HS-27A (cell line): Measurements from ENCODE around the gene SV2C.
"Not testable (repeated sequence)": the region's sequence is repeated elsewhere in the genome, so short reads cannot be mapped to it uniquely, and the experiment has no call there.

Source experiments
- DNase-seq: peaks from one replicate; pipeline ENCODE4 v3.0.0-alpha.2; 2012; ENCODE audit warnings: low read depth, missing footprints

Gene SV2C

DNA sequence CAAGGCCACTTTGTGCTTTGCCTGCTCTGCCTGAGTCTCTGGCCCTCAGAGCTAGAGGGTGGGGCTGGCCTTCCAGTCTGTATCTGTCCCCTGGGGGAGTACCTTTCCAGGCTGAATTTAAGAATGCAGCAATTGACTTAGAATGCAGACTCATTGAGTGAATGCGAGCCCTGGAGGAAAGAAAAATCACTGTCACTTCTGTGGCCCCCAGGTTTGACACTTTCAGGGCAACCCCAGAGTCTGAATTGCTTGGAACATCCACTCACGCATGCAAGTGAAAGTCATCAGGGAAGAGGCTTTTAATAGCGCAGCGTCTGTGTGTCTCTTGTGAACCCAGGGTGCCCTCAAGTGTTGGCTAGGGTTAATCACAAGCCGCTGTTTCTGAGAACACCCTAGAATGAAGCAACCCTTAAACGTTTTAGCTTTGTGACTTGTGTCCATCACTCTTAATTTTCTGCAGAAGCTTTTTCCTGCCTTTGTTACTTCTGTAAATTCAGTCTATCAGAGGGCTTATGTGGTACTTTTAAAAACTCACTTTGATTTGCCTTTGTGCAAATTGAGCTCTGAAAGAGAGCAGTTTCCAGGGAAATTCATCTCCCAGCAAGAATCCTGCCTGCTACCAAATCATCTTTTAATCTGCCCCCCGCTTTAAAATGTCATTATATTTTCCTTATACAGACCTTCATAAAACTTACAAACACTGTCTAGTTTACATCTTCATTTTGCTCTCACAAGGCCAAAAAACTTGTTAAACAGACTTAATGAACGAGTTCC, 173.1 kb downstream of the SV2C start:
- DNase-seq = no peak

DNA sequence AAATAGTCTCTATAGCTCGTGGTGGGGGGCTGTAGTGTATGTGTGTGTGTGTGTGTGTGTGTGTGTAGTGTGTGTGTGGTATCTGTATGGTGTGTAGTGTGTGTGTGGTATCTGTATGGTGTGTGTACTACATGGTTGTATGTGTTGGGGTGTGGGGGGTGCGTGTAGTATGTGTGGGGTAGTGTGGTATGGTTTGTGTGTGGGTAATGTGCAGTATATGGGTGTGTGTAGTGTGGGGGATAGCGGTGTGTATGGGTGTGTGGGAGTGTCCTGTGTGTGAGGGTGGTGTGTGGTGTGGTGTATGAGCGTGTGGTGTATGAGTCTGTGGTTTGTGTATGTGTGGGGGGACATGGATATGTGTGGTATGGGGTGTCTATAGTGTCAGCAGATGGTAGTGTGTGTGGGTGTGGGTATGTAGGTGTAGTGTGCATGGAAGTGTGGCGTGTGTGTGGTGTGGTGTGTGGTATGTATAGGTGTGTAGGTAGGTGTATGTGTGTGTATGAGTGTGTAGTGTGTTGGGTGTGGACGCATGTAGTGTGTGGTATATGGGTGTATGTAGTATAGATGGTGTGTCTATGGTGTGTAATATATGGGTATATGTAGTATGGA, 174.1 kb downstream of the SV2C start:
- DNase-seq = no peak

DNA sequence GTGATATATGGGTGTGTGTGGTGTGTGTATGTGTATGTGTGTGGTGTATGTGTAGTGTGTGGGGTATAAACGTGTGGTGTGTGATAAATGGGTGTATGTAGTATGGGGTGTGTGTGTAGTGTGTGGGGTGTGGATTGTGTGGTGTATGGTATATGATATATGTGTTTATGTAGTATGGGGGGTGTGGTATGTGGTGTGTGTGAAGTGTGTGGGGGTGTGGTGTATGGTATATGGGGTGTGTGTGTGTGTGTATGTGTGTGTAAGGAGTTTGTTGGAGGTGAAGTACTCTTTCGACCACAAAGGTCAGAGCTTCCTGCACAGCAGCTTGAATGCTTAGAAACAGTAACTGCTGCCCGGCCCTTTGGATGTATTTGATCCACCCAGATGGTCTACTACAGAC, 174.7 kb downstream of the SV2C start:
- DNase-seq = no peak

DNA sequence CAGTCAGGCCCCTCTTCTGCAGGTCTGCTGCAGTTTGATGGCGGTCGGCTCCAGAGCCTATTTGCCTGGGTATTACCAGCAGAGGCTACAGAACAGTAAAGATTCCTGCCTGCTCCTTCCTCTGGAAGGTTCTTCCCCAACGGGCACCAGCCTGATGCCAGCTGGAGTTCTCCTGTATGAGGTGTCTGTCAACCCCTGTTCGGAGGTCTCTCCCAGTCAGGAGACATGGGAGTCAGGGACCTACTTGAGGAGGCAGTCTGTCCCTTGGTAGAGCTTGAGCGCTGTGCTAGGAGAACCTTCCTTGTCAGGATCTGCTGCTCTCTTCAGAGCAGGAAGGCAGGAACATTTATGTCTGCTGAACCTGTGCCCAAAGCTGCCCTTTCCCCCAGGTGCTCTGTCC, 181.5 kb downstream of the SV2C start:
- no peak for DNase-seq

DNA sequence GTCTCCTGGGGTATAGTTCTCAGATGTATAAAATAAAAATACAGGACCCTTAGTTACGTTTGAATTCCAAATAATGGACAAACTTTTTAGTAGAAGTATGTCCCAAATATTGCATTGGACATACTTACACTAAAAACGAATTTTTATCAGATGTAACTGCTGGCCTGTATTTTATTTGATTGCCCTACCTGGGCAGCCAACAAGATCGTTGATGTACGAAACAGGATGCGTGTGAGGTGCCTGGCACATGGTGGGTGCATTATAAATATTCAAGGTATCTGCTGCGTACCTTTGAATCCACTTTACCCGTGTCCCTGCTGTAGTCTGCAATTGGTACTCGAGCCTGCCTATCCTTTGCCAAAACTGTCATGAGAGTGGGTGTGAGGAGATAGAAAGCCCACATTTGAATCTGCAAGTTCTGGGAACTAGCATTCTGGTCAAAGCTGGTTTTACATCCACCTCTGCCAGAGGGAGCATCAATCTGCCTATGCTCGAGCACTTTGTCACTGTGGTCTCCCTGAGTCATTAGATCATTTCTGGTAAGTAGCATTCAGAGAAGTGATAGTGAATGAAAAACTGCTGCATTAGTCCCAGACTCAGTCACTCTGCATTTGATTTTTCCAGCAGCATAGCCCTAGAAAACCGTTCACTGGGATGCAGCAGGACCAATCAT, 186.2 kb downstream of the SV2C start:
- no peak for DNase-seq

DNA sequence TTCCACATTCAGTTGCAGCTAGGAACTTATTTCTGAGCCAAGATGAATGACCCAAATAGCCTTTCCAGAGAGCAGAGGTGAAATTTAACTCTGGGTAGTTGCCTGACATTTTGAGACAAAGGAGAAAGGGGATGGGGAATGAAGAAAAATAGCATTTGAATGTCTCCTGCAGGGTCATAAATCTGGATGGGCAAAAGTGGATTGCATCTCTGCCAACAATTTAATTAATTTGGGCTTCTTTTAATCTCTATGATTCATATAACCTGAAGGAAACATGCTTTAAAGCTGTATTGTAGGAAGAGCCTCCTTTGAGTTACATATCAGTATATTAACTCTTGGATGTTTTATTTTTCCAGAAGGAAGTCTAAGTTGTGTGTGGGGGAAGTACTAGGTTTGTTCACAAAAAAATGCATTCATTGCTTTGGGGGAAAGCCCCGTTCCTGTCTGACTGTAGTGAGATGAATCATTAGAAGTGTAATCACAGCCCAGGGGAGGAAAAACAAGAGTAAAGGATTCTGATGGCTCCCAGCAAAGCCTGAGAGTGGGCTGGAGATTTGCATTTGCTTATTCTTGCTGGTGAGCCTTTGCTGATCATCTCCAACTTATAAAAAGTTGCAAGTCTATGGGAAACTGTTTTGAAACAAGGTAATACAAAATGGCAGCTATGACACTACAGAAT, 186.9 kb downstream of the SV2C start:
- no peak for DNase-seq

DNA sequence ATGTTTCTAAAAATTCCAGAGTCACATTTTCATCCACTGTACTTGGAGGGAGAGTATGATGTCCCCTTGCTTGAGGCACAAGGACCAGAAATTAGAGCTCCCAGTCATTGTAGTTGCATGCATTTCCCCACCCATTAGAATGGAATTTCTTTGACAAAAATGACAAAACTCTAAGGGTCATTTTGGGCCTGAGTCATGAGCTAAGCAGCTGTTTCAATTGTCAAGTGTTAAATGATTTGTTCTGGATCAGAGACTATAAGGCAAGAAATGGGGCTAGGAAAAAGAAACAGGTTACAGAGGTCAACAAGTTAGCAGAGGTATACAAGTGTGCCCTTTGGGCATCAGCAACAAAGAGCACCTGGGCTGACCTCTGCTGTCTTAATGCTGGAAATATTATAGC, 188.7 kb downstream of the SV2C start:
- no peak for DNase-seq

DNA sequence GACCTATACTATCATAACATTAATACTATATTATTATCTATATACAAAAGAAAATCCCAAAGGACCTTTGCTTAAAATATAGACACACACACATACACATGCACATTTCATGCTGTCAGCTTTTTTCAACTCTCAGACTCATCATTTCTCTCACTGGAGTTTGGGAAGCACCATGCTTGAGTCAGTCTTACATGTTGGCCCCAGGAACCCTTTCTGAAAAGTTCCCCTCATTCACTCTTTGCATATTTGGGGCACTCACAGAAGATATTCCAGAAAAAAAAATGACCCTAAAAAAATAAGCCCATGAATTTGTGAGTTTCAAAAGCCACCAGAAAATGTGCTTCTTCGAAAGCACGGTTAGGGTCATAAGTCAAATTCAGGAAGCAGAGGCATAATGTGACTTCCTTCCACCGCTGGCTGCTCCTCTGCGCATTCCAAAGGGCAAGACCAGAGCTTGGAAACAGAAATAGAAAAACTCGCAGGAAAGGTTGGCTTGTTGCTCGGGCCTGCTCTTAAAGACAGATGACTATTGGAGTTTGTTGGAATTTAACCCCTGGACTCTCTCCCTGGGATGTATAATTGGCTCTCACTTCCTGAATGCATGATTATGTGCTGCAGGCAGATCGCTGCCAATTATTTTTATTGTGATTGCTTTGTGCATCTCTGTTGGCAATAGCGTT, 190.2 kb downstream of the SV2C start:
- DNase-seq = no peak

DNA sequence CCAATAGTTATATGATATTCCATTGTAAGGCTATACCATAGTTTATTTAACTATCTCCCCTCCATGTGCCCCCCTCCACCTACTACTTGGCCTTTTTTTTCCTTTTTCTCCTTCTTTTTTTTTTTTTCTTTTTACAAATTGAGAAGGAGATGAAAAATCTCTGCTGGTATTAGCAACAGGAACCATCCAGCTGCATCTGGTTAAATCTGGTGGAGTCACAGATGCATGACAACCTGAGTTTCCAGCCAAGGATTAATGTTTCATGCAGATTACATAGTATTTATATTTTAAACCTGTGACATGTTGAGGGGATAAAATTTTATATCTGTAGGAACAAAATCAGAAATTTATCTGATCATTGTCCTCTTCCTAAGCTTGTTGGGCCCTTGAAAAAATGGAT, 191.4 kb downstream of the SV2C start:
- DNase-seq = no peak

DNA sequence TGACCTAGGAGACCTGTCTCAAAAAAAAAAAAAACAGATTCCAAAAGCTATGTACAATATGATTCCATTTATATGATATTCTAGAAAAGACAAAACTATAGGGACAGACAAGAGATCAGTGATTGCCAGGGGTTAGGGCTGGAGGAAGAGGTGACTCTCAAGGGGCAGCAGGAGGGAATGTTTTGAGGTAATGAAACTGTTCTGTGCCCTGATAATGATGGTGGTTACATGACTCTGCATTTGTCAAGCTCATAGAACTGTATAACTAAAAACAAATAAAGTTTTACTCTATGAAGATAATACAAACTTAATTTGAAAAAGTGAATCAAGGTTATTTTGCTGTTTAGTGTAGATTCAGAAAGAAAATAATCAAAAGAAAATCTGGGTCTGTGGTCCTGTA, 194.6 kb downstream of the SV2C start:
- no peak for DNase-seq

DNA sequence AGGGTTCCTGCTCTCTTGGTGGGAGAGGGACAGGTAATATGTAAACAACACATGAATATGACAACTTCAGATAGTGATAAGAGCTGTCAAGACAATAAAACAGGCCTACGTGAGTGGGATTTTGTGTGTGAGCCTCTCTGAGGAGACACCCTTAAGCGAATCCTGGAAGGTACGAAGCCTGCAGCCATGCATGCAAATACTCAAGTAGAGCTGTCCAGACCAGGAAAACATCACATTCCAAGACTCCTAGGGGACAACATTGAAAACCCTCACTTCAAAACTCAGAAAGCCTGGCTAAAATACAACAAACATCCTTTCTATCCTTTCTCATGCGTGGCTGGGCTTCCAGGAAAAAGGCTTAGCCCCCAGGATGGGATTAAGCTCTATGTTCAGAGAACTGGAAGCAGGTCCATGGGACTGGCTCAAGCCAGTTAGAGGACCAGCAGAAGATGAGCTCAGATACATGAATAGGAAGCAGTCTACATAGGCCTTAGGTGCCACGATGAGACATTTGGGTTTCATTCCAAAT, 195.1 kb downstream of the SV2C start:
- no peak for DNase-seq

DNA sequence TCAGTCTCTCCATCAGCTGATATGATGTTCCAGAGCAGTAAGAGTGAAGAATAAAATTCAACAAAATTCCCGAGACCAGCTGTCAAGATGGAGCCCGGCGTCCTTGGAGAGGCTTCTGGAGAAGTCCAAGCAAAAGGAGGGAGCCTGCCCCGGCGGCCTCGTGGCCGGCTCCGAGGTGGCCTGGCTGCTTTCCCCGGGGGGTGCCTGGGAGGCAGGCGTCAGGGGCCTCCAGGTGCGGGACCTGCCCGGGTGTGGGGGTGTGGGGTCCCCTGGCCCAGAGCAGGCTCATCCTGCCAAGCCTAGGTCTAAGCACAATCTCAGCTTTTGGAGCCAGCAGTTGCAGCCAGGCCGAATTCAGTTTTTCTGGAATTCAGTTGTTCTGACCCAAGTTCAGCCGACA, 197.3 kb downstream of the SV2C start:
- DNase-seq = no peak

DNA sequence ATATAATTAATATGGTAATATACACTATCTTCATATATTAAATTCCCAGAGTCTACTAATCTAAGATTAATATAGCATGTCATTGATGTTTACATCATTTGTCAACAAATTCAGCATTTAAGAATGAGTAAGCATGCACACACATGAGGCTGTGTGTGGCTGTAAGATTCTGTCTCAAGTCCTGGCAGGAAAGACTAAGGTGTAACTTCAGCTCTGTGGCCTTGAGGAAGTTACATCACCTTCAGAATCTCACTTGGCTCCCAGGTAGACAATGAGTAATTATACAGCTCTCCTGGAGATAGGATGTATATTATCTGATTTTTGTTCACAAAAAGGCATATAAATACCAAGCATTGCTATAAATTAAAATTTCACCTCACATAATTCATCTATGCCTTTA, 200.5 kb downstream of the SV2C start:
- DNase-seq = no peak

DNA sequence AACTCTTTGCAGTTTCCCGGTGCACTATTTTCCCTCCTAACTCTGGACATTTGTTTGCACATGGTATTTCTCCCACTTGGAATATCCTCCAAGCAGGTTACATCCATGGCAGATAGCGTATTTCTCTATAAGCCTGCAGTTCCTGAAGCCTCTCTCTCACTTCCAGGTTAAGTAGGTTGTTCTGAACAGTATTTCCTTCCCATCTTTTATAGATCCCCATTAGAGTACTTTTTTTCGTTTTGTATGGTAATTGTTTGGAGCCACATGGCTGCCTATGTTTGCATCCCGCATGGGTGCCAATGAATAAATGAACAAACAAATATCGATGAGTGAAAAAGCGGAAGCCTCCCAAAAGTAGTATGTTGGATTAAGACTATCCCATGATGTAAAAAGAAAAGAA, 206.5 kb downstream of the SV2C start:
- DNase-seq = no peak

DNA sequence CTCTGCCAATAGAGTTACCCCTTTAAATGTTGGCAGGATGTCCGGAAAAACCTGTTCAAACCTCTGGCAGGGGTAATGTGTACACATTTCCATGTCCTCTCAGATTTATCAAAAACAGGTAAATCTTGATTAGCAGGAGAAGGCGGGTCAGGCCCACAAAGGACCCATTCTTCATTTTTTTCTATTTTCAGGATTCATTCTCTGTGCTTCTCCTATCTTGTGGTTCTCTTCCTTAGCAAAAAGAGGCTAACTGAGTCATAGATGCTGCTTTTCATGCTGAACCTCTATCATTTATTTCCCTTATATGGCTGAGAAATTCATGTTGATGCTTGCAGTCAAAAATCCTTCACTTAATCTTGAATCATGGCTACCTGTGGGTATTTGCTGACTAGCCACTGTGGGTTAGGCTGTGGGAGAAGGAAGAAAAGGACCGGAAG, 207.2 kb downstream of the SV2C start:
- no peak for DNase-seq

DNA sequence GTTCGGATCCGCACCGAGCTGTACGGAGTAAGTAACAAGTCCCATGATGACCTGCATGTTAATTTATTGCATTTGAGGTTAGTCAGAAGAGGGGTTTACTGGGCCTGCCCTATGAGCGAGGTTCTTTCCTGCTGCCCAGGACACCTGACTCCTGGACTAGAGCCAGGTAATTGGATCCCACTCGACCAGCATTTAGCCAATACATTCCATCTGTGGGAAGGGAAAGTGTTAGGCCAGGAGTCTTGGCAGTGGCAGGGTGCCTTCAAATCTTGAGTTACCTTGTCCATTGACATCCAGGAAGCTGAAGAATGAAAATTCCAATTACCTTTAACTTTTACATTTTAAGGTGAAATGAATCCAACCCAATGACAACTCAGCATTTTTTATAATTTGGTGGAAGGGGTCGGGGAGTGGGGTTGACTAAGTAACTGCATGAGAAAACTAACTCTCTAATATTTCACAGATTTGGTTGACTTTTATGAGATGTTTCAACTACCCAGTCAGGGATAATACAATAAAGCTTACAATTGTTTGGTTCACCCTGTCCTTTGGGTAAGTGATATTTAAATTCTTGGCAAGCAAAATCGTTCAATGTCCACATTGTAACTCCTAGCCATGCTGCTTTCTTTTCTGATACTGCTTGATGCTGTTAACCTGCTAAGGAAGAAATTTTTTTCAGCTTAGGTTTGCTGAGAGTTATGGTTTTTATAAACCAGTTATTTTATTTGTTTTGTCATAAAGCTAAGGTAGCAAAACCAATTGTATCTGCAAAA, 208.3 kb downstream of the SV2C start:
- DNase-seq = no peak

DNA sequence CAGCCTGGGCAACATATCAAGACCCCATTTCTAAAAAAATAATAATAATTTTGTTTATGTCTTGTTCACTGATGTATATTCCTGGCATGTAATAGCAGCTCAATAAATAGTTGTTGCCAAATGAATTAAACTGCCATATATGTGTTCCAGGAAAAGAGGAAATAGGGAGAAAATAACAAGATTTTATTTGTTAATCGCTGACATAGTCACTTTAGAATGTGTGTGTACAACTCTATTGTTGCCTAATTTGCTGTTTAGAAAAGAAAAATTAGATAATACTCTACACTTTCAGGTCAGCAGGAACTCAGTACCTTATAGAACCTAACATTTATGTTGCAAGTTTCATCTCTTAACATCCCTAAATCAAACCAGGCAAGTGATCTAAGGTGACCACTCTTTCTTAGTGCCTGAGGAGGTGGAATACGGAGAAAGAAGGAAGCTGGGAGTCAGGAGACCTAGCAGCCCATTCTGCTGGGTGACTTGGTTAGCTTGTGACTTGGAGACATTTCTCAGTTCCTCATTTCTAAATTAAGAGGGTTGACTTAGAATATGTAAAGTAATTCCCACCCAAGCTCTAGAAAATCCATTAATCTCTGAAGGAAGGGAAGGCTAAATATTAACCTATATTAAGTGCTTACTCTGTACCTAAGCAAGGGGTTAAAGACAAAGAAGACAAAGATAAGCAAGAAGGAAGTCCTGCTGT, 209.6 kb downstream of the SV2C start:
- no peak for DNase-seq

DNA sequence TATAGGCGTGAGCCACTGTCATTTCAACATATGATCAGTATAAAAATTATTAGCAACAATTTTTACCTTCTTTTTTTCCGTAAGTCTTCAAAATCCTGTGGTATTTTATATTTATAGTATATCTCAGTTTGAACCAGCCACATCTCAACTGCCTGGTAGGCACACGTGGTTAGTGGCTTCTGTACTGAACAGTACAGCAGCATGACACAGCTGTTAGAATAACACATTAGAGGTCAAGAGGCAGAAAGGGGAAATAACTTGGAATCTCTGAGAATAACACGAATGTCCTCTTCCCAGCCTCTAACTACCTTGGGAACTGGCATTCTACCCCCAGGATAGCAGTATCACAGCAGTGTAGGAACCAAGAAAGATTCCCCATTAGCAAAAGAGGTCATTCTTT, 211.4 kb downstream of the SV2C start:
- no peak for DNase-seq

DNA sequence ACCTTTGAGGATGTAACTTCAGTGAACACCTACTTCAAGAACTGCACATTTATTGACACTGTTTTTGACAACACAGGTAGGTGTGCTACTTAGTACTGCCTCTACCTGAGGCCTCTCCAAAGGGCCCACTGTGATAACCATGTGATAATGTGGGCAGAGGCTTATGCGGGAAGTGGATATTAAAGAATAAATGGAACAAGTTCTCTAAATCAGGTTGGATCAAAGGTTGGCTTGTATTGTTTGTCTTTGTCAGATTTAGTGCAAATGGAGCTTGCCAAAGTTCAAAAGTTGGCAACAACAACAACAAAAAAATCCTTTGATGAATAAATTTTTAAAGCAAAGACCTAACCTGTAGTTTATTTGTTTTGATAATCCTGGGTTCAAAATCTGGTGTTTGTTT, 215.7 kb downstream of the SV2C start:
- DNase-seq = no peak

DNA sequence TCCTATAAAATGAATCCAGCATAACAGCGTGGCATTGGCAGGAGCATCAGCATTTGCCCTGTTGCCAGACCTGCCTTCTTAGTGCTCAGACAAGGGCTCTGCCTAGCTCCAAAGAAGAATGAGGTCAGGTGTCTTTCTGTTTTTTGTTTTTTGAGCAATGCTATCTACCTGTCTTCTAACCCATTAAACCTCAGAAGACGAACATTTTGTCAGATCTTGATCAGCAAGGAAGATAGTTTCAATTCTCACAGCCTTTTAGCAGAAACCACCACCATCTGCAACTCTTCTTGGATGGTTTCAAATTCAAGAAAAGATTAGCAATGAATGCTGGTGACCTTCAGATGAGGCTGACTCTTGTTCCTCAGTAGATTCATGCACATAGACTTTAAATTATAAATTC, 216.4 kb downstream of the SV2C start:
- no peak for DNase-seq

DNA sequence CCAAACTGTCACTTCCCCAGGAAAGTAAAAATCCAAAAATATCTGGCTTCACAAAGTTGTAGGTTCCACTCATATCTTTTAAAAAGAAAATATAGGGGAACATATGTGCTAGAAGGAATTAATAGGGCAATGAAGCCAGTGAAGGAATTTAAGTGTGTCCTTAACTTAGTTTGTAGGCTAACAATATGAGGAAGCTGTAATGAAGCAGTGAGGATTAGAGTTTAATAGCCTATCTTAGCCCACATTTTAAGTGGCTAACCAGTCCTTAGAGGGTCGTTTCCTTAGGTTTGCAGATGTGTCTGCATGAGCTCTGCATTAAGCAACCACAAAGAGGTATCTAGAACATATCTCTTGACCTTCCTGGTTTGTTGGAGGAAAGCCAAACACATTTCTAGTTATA, 218.7 kb downstream of the SV2C start:
- DNase-seq = not testable (repeated sequence)
